ENCODE measurements around the gene THEM5.
A peak's percentile ranks its signal among the peaks of the same experiment; 100 is the strongest.
"Not testable (repeated sequence)": the region's sequence is repeated elsewhere in the genome, so short reads cannot be mapped to it uniquely, and the experiment has no call there.

The THEM5 gene

DNA sequence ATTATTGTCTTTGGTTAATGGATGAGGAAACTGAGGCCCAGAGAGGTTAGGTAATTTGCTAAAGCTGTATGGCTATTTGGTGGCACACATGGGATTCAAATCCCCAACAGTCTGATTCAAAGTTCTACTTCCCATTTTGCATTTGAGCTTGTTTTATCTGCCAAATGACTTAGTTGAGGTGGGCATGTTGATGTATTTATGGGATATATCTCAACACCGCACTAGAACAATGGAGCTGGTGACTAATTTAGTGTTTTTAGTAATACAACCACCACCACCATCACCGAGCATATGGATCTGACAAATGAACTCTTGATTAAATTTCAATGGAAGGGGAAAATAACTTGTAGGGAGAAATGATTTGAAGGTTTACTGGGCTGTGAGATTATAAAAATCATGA, 29.0 kb upstream of the THEM5 start:
- no peaks in the 10 kb centered on the region for H3K4me1 Mint-ChIP-seq
- peaks cover 31% of the 10 kb centered on the region for H3K36me3 Mint-ChIP-seq (ENCODE audit: low read depth)
- H3K4me3 Mint-ChIP-seq, result no peak overlapping the region
- H3K9me3 Mint-ChIP-seq, result no peaks in the 10 kb centered on the region
- TF ChIP-seq, protein P1, sequence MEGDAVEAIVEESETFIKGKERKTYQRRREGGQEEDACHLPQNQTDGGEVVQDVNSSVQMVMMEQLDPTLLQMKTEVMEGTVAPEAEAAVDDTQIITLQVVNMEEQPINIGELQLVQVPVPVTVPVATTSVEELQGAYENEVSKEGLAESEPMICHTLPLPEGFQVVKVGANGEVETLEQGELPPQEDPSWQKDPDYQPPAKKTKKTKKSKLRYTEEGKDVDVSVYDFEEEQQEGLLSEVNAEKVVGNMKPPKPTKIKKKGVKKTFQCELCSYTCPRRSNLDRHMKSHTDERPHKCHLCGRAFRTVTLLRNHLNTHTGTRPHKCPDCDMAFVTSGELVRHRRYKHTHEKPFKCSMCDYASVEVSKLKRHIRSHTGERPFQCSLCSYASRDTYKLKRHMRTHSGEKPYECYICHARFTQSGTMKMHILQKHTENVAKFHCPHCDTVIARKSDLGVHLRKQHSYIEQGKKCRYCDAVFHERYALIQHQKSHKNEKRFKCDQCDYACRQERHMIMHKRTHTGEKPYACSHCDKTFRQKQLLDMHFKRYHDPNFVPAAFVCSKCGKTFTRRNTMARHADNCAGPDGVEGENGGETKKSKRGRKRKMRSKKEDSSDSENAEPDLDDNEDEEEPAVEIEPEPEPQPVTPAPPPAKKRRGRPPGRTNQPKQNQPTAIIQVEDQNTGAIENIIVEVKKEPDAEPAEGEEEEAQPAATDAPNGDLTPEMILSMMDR (IDR thresholded peaks at IDR 0.05; ENCODE audit: unreplicated experiment in 3 of 3), result no peak
- no peak overlapping the region for H3K27ac Mint-ChIP-seq
- H3K27me3 Mint-ChIP-seq (ENCODE audit: low read depth), result no peaks in the 10 kb centered on the region

DNA sequence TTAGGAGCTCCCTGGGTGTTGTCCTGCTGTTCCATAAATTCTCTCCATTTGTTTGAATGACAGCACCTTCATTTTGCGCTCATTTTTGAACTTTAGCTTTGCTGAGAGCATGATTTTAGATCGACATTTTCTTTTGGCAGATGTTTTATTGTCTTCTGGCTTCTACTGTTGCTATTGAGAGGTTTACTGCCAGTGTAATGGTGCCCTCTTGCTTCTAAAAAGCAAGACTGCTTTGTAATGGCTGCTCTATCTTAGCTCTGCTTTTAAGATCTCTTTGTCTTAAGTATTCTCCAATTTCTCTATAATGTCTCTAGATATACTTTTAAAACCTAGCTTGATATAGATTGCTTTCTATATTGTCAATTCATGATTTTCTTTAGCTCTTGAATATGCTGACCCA, 28.0 kb upstream of the THEM5 start:
- peaks cover 32% of the 10 kb centered on the region for H3K36me3 Mint-ChIP-seq (ENCODE audit: low read depth)
- H3K27me3 Mint-ChIP-seq (ENCODE audit: low read depth), result no peaks in the 10 kb centered on the region
- TF ChIP-seq, protein P1 (IDR thresholded peaks at IDR 0.05; ENCODE audit: unreplicated experiment in 3 of 3), result no peak
- no peak overlapping the region for H3K27ac Mint-ChIP-seq
- H3K4me1 Mint-ChIP-seq, result no peaks in the 10 kb centered on the region
- no peaks in the 10 kb centered on the region for H3K9me3 Mint-ChIP-seq
- H3K4me3 Mint-ChIP-seq, result no peak overlapping the region

DNA sequence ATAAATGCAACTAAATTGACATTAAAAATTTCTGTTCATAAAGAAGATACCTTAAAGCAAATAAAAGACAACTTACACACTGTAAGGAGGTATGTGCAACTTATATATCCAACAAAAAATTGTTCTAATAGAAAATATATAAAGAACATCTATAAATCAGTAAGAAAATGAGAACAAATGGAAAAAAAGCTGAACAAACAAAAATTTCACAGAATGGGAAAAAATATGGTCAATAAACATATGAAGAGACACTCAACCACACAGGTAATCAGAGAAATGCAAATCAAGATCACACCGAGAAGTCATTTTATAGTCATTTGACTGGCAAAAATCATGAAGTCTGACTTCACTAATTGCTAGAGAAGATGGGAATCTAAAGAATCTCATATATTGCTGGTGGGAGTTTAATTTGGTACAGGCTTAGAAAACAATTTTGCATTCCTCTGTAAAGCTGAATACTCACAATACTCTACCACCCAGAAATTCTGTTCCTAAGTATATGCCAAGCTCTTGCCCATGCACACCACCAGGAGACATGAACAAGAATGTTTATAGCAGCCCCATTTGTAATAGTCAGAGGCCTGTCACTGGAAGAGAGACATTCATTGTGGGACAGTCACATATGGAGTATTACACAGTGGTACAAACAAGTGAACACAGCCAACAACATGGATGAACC, 22.0 kb upstream of the THEM5 start:
- peaks cover 29% of the 10 kb centered on the region for H3K36me3 Mint-ChIP-seq (ENCODE audit: low read depth)
- H3K9me3 Mint-ChIP-seq, result no peaks in the 10 kb centered on the region
- peak overlapping the region in 1 of 3 experiments; percentile 18 for H3K27ac Mint-ChIP-seq
- TF ChIP-seq, protein P1 (IDR thresholded peaks at IDR 0.05; ENCODE audit: unreplicated experiment in 3 of 3), result no peak
- no peaks in the 10 kb centered on the region for H3K4me1 Mint-ChIP-seq
- H3K4me3 Mint-ChIP-seq, result no peak overlapping the region
- no peaks in the 10 kb centered on the region for H3K27me3 Mint-ChIP-seq (ENCODE audit: low read depth)

DNA sequence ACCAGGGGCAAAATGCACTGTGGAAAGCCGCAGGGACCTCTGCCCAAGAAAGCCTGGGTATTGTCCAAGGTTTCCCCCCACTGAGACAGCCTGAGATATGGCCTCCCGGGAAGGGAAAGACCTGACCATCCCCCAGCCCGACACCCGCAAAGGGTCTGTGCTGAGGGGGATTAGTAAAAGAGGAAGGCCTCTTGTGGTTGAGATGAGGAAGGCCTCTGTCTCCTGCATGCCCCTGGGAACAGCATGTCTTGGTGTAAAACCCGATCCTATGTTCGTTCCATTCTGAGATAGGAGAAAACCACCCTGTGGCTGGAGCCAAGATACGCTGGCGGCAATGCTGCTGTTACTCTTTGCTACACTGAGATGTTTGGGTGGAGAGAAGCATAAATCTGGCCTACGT, 19.3 kb upstream of the THEM5 start:
- Mint-ChIP-seq H3K27ac (peak overlapping the region; percentile 7 to 67 (median 48)), H3K36me3 (ENCODE audit: low read depth) (peaks cover 24% of the 10 kb centered on the region)
- H3K4me1 Mint-ChIP-seq; H3K4me3 Mint-ChIP-seq; H3K9me3 Mint-ChIP-seq; H3K27me3 Mint-ChIP-seq (ENCODE audit: low read depth): not testable (repeated sequence)

DNA sequence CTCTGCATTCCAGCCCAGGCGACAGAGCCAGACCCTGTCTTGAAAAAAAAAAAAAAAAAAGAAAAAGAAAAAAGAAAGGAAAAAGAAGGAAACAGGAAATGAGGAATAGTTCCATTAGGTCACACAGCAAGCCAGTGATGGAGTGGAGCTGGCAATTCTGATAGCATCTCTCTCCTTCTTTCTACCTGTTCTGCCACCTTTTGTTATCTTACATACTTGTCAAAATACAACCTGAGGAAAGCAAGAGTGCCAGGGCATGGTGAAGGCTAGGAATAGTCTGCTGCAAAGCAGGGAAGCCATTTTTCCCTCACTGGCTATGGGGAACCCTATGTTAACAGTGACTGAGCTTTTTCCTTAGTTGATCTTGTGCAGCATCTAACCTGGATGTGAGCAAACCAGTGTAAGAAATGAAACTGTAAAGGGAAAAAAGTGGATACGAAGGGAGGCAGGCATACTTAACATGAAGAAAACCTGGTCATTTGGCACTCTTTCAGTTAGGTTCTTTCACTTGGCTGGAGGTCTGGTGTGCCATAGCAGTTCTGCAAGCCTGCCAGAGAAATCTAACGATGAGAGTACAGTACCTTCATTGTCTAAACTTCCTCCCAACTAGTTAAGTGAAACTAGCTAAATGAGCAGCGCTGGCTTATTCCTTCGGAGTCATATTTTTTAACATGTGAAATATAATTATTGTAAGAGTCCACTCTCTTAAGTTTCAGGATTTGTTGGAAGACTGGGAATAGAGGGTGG, 17.9 kb upstream of the THEM5 start:
- H3K4me3 Mint-ChIP-seq, result no peak overlapping the region
- no peak overlapping the region for H3K27ac Mint-ChIP-seq
- TF ChIP-seq, protein P1 (IDR thresholded peaks at IDR 0.05; ENCODE audit: unreplicated experiment in 3 of 3), result no peak
- no peaks in the 10 kb centered on the region for H3K27me3 Mint-ChIP-seq (ENCODE audit: low read depth)
- H3K9me3 Mint-ChIP-seq, result no peaks in the 10 kb centered on the region
- peaks cover 6% of the 10 kb centered on the region for H3K4me1 Mint-ChIP-seq
- peaks cover 16% of the 10 kb centered on the region for H3K36me3 Mint-ChIP-seq (ENCODE audit: low read depth)

DNA sequence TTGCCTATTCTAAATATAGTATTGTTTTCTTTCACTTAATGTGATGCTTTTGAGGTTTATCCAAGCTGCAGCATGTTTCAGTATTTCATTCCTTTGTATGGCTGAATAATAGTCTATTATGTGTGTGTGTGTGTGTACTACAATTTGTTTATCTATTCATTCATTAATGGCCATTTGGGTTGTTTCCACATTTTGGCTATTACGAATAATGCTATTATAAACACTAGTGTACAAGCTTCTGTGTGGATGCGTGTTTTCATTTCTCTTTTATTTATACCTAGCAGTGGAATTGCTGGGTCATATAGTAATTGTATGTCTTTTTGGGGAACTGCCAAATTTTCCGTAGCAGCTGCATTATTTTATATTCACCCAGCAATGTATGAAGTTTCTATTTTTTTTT, 15.0 kb upstream of the THEM5 start:
- H3K27me3 Mint-ChIP-seq (ENCODE audit: low read depth), result peaks cover 4% of the 10 kb centered on the region
- TF ChIP-seq, protein P1 (IDR thresholded peaks at IDR 0.05; ENCODE audit: unreplicated experiment in 3 of 3), result no peak
- peaks cover 6% of the 10 kb centered on the region for H3K36me3 Mint-ChIP-seq (ENCODE audit: low read depth)
- no peak overlapping the region for H3K4me3 Mint-ChIP-seq
- no peaks in the 10 kb centered on the region for H3K9me3 Mint-ChIP-seq
- H3K4me1 Mint-ChIP-seq, result peaks cover 6% of the 10 kb centered on the region
- peak overlapping the region; percentile 4 to 35 (median 15) for H3K27ac Mint-ChIP-seq

All from nephron (organoid).